ENCODE results near the gene BTD.
"Not testable (repeated sequence)": the region's sequence is repeated elsewhere in the genome, so short reads cannot be mapped to it uniquely, and the experiment has no call there.

The BTD gene

DNA sequence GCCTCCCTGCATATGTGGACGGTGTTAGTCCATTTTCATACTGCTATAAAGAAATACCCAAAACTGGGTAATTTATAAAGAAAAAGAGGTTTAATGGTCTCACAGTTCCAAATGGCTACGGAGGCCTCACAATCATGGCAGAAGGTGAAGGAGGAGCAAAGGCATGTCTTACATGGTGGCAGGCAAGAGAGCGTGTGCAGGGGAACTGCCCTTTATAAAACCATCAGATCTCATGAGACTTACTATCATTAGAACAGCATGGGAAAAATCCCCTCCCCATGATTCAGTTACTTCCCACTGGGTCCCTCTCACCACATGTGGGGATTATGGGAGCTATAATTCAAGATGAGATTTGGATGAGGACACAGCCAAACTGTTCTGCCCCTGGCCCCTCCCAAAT lies 1.3 kb downstream of the BTD start:
- DNase-seq (ENCODE audit: low read depth): not testable (repeated sequence)

DNA sequence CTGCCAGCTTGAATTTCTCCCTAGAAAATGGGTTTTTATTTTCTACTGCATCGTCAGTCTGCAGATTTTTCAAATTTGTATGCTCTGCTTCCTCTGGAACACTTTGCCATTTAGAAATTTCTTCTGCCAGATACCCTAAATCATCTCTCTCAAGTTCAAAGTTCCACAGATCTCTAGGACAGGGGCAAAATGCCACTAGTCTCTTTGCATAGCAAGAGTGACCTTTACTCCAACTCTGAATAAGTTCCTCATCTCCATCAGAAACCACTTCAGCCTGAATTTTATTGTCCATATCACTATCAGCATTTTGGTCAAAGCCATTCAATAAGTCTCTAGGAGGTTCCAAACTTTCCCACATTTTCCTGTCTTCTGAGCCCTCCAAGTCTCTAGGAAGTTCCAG lies 3.0 kb downstream of the BTD start:
- not testable (repeated sequence) for DNase-seq (ENCODE audit: low read depth)

- DNase-seq (ENCODE audit: low read depth): no peak
Observed at GRCh38 chr3:15606434-15606891, 4.9 kb downstream of the BTD start.

- peak; percentile 91 for DNase-seq (ENCODE audit: low read depth)
Observed at GRCh38 chr3:15610082-15610759, 8.7 kb downstream of the BTD start.

- no peak for DNase-seq (ENCODE audit: low read depth)
Observed at GRCh38 chr3:15611018-15611417, 9.5 kb downstream of the BTD start.

- DNase-seq (ENCODE audit: low read depth): no peak
Observed at GRCh38 chr3:15612001-15612400, 10.5 kb downstream of the BTD start.

- no peak for DNase-seq (ENCODE audit: low read depth)
Observed at GRCh38 chr3:15614958-15615357, 13.4 kb downstream of the BTD start.

GRCh38 chr3:15616053-15616452 lies 14.5 kb downstream of the BTD start:
- no peak for DNase-seq (ENCODE audit: low read depth)

- DNase-seq (ENCODE audit: low read depth): not testable (repeated sequence)
Observed at GRCh38 chr3:15619659-15620464, 18.3 kb downstream of the BTD start.

DNA sequence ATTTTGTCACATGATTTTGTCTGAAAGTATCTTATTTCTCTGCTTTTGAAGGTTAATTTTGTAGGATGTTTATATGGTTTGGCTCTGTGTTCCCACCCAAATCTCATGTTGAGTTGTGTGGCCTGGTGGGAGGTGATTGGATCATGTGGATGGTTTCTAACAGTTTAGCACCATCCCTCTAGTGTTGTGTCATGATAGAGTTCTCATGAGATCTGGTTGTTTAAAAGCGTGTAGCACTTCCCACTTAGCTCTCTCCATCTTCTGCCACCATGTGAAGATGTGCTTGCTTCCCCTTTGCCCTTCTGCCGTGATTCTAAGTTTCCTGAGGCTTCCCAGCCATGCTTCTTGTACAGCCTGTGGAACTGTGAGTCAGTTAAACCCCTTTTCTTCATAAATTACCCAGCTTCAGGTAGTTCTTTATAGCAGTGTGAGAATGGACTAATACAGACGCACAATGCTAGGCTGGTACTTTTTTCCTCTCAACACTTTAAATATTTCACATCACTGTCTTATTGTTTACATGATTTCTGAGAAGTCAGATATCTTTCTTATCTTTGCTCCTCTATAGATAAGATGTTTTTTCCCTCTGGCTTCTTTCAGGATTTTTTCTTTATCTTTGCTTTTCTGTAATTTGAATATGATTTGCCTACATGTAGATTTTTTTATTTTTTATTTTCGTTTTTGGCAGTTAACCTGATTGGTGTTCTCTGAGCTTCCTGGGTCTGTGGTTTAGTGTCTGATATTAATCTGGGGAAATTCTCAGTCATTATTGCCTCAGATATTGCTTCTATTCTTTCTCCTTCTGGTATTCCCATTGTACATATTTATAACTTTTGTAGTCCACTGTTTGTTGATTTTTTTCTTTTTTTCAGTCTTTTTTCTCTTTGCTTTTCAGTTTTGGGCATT lies 22.2 kb downstream of the BTD start:
- no peak for DNase-seq (ENCODE audit: low read depth)

- DNase-seq (ENCODE audit: low read depth): no peak
Observed at GRCh38 chr3:15628967-15629366, 27.4 kb downstream of the BTD start.

DNA sequence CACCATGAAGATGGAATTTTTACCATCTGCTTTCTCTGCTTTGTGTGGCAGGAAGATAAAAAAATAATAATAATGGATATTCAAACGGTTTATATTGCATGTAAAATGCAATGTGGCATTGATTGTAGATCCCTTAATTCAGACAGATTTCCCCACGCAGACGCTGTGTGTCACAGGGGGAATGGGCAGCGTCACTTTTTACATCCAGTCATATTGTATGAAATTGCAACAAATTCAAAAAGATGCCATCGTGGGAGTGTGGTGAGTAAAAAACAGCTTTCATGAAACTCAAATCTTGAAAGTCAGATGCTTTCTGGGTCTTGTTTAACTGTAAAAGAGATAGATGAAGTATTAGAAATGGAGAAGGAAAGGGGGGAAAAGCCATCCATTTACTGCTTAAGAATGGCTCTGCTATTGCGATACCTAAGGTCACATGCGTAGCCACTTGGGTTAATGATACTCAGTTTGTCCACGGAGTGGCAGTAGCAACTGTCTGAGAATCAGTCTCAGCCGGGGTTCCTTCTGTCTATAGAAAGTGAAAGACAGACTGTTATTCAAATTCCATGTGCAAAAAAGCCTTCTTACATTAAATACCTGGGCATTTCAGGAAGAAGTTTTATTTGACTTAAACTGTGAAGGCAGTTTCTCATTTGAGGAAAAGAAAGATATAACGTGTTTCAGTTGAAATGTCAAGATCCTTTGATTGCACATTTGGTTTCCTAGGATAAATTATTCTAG lies 28.5 kb downstream of the BTD start:
- DNase-seq (ENCODE audit: low read depth): peak; percentile 79

DNA sequence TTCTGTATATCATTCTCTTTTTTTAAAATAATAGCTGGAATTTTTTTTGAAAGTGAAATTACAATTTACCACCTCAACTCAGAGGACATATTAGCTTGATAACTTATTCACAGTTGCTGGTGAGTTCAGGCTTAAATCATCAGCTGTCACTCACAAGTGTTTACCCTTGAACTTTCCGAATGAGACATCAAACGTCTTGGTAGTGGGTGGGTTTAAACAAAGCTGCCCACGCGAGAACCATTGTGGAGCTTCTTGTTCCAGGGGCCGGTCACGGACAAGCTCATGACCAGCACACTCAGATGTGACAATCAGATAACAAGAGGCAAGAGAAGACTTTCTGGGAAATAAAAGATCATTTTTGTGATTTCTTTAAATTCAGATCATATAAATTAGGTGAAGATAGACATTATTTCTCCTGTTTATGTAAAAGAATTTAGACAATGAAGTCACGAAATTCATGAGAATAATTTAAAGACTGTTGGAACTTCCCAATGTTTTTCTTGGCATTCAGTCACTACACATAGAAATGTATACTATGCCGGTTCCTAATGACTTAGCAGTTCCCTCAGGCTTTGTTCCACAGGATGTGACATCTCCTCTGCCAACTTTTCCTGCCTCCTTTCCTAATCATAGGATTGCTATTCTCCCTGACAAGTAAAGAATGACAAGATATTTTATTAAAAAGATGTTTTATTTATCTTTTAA lies 29.3 kb downstream of the BTD start:
- DNase-seq (ENCODE audit: low read depth): peak; percentile 80

- DNase-seq (ENCODE audit: low read depth): no peak
Observed at GRCh38 chr3:15631426-15632211, 30.1 kb downstream of the BTD start.

DNA sequence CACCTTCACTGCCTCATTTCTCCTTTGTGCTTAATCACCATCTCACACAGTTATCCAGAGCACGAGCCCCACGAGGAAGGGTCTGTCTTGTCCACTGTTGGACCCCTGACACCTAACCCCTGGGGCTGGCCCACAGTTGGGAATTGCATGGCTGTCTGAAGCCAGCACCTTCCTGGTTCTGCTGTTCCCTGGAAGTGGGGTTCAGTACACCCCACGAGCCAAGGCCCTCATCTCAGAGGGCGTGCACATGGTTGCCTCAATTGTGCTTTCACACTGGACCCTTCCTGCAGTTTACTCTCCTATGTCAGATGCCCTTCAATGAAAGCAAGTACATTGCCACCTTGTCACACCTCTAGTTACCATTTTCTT lies 30.7 kb downstream of the BTD start:
- DNase-seq (ENCODE audit: low read depth): no peak

GRCh38 chr3:15633159-15633558 lies 31.6 kb downstream of the BTD start:
- no peak for DNase-seq (ENCODE audit: low read depth)

DNA sequence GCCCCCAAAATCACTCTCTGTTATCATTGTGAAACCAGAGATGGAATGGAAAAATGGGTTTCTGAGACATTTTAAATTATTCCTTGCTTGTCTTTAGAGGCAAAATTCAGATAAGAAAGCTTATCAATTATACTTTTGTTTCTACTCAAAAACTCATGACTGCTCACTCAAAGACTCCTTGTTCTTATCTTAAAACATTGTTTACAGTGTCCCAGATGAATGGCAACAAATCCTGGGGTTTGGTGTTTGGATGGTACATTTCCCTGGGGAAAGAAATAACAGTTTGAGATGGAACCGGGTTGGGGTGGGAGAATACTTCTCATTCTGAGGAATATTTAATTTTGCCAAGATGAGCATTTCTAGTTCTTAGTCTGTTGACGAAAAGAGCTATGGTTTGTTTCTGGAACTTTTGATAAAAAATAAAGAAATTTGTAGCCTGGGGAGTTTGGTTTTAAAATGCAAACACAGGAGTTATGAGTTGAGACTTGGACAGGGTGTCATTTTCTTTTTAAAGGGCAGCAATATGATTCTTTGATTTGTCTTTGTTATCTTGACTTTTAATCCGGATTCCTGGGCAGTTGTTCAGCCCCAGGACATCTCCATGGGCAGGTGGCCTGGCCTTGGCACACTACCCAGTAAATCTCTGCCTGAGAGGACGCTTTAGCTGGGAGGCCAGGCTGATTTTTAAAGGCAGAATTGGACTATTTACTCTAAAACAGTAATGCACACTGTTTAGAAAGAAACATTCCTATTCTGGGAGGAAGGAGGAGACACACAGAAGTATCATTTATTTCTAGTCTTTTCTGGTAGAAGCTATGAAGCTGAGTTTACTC lies 32.4 kb downstream of the BTD start:
- DNase-seq (ENCODE audit: low read depth): no peak

- DNase-seq (ENCODE audit: low read depth): no peak
Observed at GRCh38 chr3:15634671-15635070, 33.1 kb downstream of the BTD start.

- DNase-seq (ENCODE audit: low read depth): no peak
Observed at GRCh38 chr3:15635121-15635661, 33.6 kb downstream of the BTD start.

All from HS-27A (cell line).